BE2C (cell line): ENCODE data around the gene AP3S1.
A peak's percentile ranks its signal among the peaks of the same experiment; 100 is the strongest.

ENCODE experiments used
- DNase-seq: peaks from one replicate; pipeline ENCODE4 v3.0.0-alpha.2; 2020
- H3K27me3 ChIP-seq: fragments of 250-450 bp; sonication (Bioruptor Pico); 2 replicates; pipeline ENCODE4 v1.5.1; 2020; ENCODE audit warnings: mild to moderate bottlenecking
- H3K36me3 ChIP-seq: fragments of 250-450 bp; sonication (Bioruptor Pico); 2 replicates; pipeline ENCODE4 v1.5.1; 2020; ENCODE audit warnings: mild to moderate bottlenecking
- H3K4me1 ChIP-seq: fragments of 250-450 bp; sonication (Bioruptor Pico); 2 replicates; pipeline ENCODE4 v1.5.1; 2020
- H3K4me3 ChIP-seq: 2 replicates; pipeline ENCODE4 v1.5.1; 2011; ENCODE audit warnings: low read depth, low read length
- H3K9me3 ChIP-seq: fragments of 250-450 bp; sonication (Bioruptor Pico); 2 replicates; pipeline ENCODE4 v1.5.1; 2020
- TF ChIP-seq, protein P1 (sequence below): IDR thresholded peaks from 2 replicates; pipeline ENCODE4 v1.5.1; 2012; ENCODE audit warnings: mild to moderate bottlenecking, low read depth, low read length

Gene AP3S1

DNA sequence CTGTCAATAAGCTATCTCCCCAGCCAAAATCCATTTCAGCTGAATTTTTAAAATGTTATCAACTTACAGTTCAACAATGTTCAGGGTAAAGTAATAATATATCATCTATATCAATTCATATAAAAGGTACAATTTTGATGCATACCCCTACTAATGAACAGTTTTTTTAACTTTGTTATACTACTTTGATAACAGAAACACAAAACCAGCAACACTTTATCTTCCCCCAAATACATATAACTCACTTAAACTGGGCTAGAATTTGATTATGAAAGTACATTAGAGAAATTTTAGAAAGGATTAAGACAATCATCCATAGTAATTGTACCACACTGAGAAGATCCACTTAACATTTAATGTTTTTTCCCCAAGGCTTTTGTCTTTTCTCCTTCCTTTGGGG lies 30.3 kb upstream of the AP3S1 start:
- no peak for DNase-seq
- Histone ChIP-seq H3K4me3 (no peak overlapping the region), H3K9me3 (no peaks in the 10 kb centered on the region), H3K27me3 (peaks cover 35% of the 10 kb centered on the region), H3K4me1 (no peaks in the 10 kb centered on the region), H3K36me3 (no peaks in the 10 kb centered on the region)
- TF ChIP-seq, protein P1, sequence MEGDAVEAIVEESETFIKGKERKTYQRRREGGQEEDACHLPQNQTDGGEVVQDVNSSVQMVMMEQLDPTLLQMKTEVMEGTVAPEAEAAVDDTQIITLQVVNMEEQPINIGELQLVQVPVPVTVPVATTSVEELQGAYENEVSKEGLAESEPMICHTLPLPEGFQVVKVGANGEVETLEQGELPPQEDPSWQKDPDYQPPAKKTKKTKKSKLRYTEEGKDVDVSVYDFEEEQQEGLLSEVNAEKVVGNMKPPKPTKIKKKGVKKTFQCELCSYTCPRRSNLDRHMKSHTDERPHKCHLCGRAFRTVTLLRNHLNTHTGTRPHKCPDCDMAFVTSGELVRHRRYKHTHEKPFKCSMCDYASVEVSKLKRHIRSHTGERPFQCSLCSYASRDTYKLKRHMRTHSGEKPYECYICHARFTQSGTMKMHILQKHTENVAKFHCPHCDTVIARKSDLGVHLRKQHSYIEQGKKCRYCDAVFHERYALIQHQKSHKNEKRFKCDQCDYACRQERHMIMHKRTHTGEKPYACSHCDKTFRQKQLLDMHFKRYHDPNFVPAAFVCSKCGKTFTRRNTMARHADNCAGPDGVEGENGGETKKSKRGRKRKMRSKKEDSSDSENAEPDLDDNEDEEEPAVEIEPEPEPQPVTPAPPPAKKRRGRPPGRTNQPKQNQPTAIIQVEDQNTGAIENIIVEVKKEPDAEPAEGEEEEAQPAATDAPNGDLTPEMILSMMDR, result no peak

DNA sequence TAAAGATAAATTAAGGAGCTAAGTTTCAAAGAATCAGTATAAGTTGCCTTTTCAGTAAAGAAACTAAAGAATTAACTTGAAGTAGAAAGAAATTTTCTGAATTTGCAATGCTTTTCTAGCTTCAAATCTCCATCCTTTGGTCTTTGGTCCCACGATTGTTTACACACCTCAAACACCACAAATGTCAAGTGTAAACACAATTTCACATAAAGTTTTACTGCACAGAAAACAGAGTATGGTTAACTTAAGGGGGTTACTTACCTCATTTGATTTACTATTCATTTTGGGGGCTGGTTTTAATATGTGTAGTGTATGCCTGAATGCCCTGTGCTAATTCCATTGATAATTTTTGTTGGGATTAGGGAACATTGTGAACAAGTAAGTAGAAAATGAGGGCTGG lies 29.4 kb upstream of the AP3S1 start:
- no peaks in the 10 kb centered on the region for H3K36me3 ChIP-seq
- no peaks in the 10 kb centered on the region for H3K9me3 ChIP-seq
- DNase-seq, result no peak
- H3K27me3 ChIP-seq, result peaks cover 45% of the 10 kb centered on the region
- H3K4me1 ChIP-seq, result no peaks in the 10 kb centered on the region
- TF ChIP-seq, protein P1, result no peak
- no peak overlapping the region for H3K4me3 ChIP-seq

DNA sequence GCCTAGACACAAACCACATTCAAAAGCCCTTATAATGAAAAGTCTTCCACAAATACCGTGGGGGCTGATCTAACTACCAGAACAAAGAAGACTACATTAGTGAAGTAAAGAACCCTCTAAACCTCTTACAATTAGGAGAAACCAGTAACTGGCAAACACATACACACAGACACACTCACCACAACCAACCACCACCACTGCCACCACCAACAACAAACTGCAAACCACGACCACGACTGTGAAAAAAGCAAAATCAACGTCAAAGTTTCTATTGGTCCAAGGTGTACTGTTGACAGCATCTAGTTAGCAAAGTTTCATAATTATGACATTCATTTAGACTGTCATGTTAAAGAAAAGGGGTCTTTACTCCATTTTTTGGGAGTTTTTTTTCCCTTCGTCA lies 28.0 kb upstream of the AP3S1 start:
- Histone ChIP-seq H3K36me3 (no peaks in the 10 kb centered on the region), H3K27me3 (peaks cover 58% of the 10 kb centered on the region), H3K4me3 (no peak overlapping the region), H3K9me3 (no peaks in the 10 kb centered on the region), H3K4me1 (no peaks in the 10 kb centered on the region)
- TF ChIP-seq, protein P1, result no peak
- DNase-seq, result no peak

DNA sequence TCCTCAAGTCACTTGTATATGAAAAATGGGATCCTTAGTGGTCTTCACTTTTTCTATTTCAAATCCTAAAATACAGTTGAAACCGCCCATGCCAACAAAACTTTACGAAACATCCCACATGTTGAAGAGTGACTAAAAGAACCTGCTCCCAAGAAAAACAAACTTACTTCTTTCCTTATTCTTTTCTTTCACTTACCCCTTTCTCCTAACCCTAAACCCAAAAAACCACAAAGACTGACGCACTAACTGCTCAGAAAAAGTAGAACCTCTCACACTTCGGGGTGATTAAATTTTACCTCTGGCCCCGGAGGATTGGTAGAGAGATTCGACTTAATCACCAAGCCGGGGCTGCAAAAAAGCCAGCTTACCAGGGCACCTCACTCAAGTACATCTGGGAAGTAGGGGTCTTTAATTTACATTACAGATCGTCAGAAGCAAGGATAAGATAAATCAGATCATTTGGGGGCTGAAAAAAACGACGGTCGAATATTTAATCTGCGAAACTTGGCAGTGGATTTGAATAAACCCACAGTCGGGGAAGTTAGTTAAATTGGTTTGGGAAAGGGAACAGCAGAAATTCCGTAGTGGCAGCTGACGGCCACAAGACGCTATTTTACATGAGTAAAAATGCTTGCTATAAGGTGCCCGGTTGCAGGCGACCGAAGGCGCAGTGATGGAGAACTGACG lies 26.6 kb upstream of the AP3S1 start:
- Histone ChIP-seq H3K4me3 (no peak overlapping the region), H3K27me3 (peaks cover 70% of the 10 kb centered on the region)

DNA sequence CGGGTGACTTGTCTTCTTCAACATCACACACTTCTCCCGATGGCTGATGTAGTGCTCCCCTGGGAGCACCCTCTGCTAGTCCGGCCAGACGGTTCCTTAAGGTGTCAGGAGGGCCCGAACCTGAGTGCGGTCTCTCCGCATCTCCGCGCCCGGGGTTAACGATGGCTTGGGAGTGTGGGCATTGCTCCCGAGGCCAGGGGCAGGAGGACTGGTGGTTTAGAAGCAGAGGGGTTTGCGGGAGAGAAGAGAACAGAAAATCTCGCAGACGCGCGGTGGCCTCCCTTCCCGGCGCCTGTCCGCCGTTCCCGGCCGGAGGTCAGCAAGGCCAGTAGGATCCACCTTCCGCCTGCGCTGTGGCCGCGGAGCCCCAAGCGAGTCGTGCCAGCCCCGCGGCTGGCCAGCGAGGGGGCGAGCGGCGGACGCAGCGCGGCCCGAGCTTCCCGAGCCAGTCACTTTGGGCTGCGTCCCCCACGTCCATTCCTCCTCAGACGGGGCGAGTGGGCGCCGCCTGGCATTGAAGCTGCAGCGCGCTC lies 26.0 kb upstream of the AP3S1 start:
- peaks cover 72% of the 10 kb centered on the region for H3K27me3 ChIP-seq
- no peak for DNase-seq
- TF ChIP-seq, protein P1, result no peak

More for the DNA sequence above, 26.6 kb upstream of the AP3S1 start:
- Histone ChIP-seq H3K36me3 (no peaks in the 10 kb centered on the region), H3K9me3 (no peaks in the 10 kb centered on the region), H3K4me1 (no peaks in the 10 kb centered on the region)
- DNase-seq, result no peak
- TF ChIP-seq, protein P1, result no peak

DNA sequence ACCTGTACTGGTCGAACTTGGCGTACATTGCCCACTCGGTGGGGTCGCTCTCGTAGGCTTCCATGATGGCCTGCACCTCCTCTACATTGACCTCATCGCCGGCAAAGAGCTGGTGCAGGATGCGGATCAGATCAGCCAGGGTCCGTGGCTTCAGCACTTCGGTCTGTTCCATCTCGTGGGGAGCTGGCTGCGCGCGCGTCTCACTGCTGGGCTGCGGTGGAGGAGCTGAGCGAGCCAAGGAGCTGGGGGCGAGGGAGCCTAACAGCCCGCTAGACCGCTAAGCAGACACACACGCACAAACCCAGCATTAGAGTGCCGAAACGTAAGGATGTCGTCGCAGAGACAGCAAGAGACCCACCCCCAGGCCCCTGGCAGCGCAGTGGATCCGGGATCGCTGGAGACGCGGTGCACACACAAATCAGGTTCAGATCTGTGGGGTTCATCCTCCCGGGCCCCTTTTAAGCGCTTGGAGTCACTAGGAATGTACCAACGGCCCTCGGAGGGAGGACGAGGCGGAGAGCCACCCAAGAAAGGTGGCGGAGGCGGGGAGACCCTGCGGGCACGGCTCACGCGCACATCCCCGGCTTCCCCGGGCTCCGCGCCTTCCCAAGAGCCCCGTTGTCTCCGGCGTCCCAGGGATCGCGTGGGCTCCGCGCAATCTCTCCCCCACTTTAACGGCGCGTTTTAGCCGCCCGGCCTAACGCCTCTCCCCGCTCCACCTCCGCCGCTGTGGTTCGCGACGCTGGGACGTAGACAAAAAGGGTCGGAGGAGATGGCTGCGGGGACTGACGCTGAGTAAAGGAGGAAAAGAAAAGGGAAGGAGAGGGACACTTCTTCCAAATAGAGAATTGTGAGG lies 25.3 kb upstream of the AP3S1 start, which contains the start of gene CDO1:
Gene CDO1, minus strand, starts transcription at position 434 of the 856 bp plus-strand sequence. Its CDS starts 262 bp downstream, at position 172.
- TF ChIP-seq, protein P1, result no peak
- H3K4me1 ChIP-seq, result no peaks in the 10 kb centered on the region
- H3K36me3 ChIP-seq, result no peaks in the 10 kb centered on the region
- peaks cover 72% of the 10 kb centered on the region for H3K27me3 ChIP-seq
- H3K4me3 ChIP-seq, result peak within 1 kb of the TSS; percentile 33
- no peaks in the 10 kb centered on the region for H3K9me3 ChIP-seq
- DNase-seq, result peak; percentile 29

More for the DNA sequence above, 26.0 kb upstream of the AP3S1 start:
- Histone ChIP-seq H3K36me3 (no peaks in the 10 kb centered on the region), H3K4me1 (no peaks in the 10 kb centered on the region), H3K9me3 (no peaks in the 10 kb centered on the region), H3K4me3 (peak overlapping the region; percentile 33)
